SK-N-SH (cell line): ENCODE data around the gene HIPK2. TPM values are rescaled to one million over a fixed set of nuclear protein-coding genes. Genes with fewer than 3 reads are reported as not detected.

ENCODE experiments used
- CTCF ChIA-PET: fragments of 300-600, 350-600 bp; formaldehyde crosslinking; extraction: SDS; loops from one replicate; lab custom pipeline; 2021; lab: Yijun Ruan, JAX
- POLR2A ChIA-PET: fragments of 350-600 bp; sonication (Branson Sonifier 250); formaldehyde crosslinking; extraction: SDS; loops from one replicate; lab custom pipeline; 2020; ENCODE audit warnings: antibody characterized with exemption, inconsistent platforms; lab: Yijun Ruan, JAX
- DNase-seq: peaks from one replicate; pipeline ENCODE4 v3.0.0; 2012
- H2AFZ ChIP-seq: fragments of 200-600 bp; sonication (generic); 2 replicates; pipeline ENCODE4 v1.8.1; 2016; ENCODE audit warnings: antibody characterized with exemption, mild to moderate bottlenecking, low read depth
- H3F3A ChIP-seq: fragments of 200-600 bp; sonication (generic); replicated peaks from 2 replicates; pipeline ENCODE3; 2016; ENCODE audit warnings: antibody characterized with exemption, mild to moderate bottlenecking; ENCODE audit not compliant: insufficient read depth
- H3K27ac ChIP-seq, 2 experiments: fragments of 200-500 bp in 1 of 2; fragments of 200-600 bp in 1 of 2; sonication (Bioruptor generic) in 1 of 2; sonication (generic), shearing (Covaris generic) in 1 of 2; 2 replicates each; pipeline versions ENCODE4 v1.5.1 to v1.6.1; 2014 to 2016; ENCODE audit warnings: low read depth in 2 of 2, inconsistent platforms in 1 of 2, low read length in 1 of 2, mild to moderate bottlenecking in 1 of 2, mixed read lengths in 1 of 2
- H3K27me3 ChIP-seq: fragments of 200-600 bp; sonication (generic), shearing (Covaris generic); 2 replicates; pipeline ENCODE4 v1.6.1; 2016; ENCODE audit warnings: mixed run types; ENCODE audit not compliant: insufficient read depth
- H3K36me3 ChIP-seq, 2 experiments: fragments of 200-500 bp in 1 of 2; fragments of 200-600 bp in 1 of 2; sonication (Bioruptor generic) in 1 of 2; sonication (generic) in 1 of 2; replicated peaks in 1 of 2; 2 replicates each; pipeline versions ENCODE3 to v1.5.1; 2014 to 2016; ENCODE audit warnings: low read length in 1 of 2, mild to moderate bottlenecking in 1 of 2; ENCODE audit not compliant: insufficient read depth in 2 of 2, control insufficient read depth in 1 of 2
- H3K4me1 ChIP-seq, 2 experiments: fragments of 200-500 bp in 1 of 2; fragments of 200-600 bp in 1 of 2; sonication (Bioruptor generic) in 1 of 2; sonication (generic), shearing (Covaris generic) in 1 of 2; 2 replicates each; pipeline versions ENCODE4 v1.5.1 to v1.6.1; 2014 to 2016; ENCODE audit warnings: low read depth in 1 of 2, low read length in 1 of 2, mixed run types in 1 of 2; ENCODE audit not compliant: insufficient read depth in 2 of 2, control insufficient read depth in 1 of 2
- H3K4me2 ChIP-seq: fragments of 200-600 bp; sonication (generic), shearing (Covaris generic); 2 replicates; pipeline ENCODE4 v1.6.1; 2017; ENCODE audit warnings: mixed run types
- H3K4me3 ChIP-seq, 2 experiments: fragments of 200-500 bp in 1 of 2; fragments of 200-600 bp in 1 of 2; sonication (Bioruptor generic) in 1 of 2; sonication (generic), shearing (Covaris generic) in 1 of 2; 2 replicates each; pipeline versions ENCODE4 v1.5.1 to v1.8.1; 2014 to 2016; ENCODE audit warnings: low read depth in 2 of 2, inconsistent platforms in 1 of 2, low read length in 1 of 2, mild to moderate bottlenecking in 1 of 2, mixed read lengths in 1 of 2, moderate library complexity in 1 of 2
- H3K79me2 ChIP-seq: fragments of 200-600 bp; sonication (generic); 2 replicates; pipeline ENCODE4 v1.8.1; 2017; ENCODE audit warnings: mild to moderate bottlenecking; ENCODE audit not compliant: insufficient read depth
- H3K9ac ChIP-seq: fragments of 200-600 bp; sonication (generic); 2 replicates; pipeline ENCODE4 v1.6.1; 2017; ENCODE audit warnings: mixed run types
- H3K9me2 ChIP-seq: fragments of 200-600 bp; sonication (generic); 2 replicates; pipeline ENCODE4 v1.6.1; 2017; ENCODE audit warnings: mixed run types
- H3K9me3 ChIP-seq: fragments of 200-600 bp; sonication (generic); 2 replicates; pipeline ENCODE4 v1.6.1; 2017; ENCODE audit warnings: mixed run types, mild to moderate bottlenecking, moderate library complexity
- H4K20me1 ChIP-seq: fragments of 200-600 bp; sonication (generic); 2 replicates; pipeline ENCODE4 v1.6.1; 2017; ENCODE audit warnings: mild to moderate bottlenecking, mixed run types; ENCODE audit not compliant: insufficient read depth
- EP300 ChIP-seq, 2 experiments: IDR thresholded peaks; 2 replicates each; pipeline versions ENCODE4 v1.4.0 to v1.6.1; 2012; ENCODE audit warnings: borderline replicate concordance in 1 of 2, low read depth in 1 of 2, low read length in 1 of 2
- EZH2phosphoT487 ChIP-seq: fragments of 200-600 bp; sonication (generic); IDR thresholded peaks from 2 replicates; pipeline ENCODE4 v1.6.1; 2017; ENCODE audit warnings: low read depth, mixed run types, mild to moderate bottlenecking, antibody characterized with exemption, moderate library complexity, borderline replicate concordance
- FOXJ3 ChIP-seq: sonication (generic); formaldehyde crosslinking; IDR thresholded peaks from 2 replicates; pipeline ENCODE4 v1.5.1; 2020; ENCODE audit warnings: mild to moderate bottlenecking, missing genetic modification reagents
- GABPA ChIP-seq: IDR thresholded peaks from 2 replicates; pipeline ENCODE4 v1.4.0; 2012; ENCODE audit warnings: low read depth, mild to moderate bottlenecking
- JUND ChIP-seq: IDR thresholded peaks from 2 replicates; pipeline ENCODE4 v1.4.0; 2012
- MEF2A ChIP-seq: IDR thresholded peaks from 2 replicates; pipeline ENCODE4 v1.4.0; 2012; ENCODE audit warnings: low read depth, borderline replicate concordance
- MXI1 ChIP-seq: IDR thresholded peaks from 2 replicates; pipeline ENCODE4 v1.6.1; 2012; ENCODE audit warnings: mild to moderate bottlenecking, low read depth, low read length, improper control_type of control experiment
- NRF1 ChIP-seq: IDR thresholded peaks from 2 replicates; pipeline ENCODE4 v1.6.1; 2012; ENCODE audit warnings: low read depth, mild to moderate bottlenecking, low read length
- PBX3 ChIP-seq: IDR thresholded peaks from 2 replicates; pipeline ENCODE4; 2012
- POLR2AphosphoS5 ChIP-seq: IDR thresholded peaks from 2 replicates; pipeline ENCODE4 v1.6.1; 2012; ENCODE audit warnings: low read depth, low read length
- RAD21 ChIP-seq: IDR thresholded peaks from 2 replicates; pipeline ENCODE4 v1.6.1; 2012; ENCODE audit warnings: mild to moderate bottlenecking, low read length
- RCOR1 ChIP-seq: fragments of 150-350 bp; IDR thresholded peaks from 2 replicates; pipeline ENCODE4 v1.6.1; 2017; ENCODE audit warnings: antibody characterized with exemption, low read length
- RXRA ChIP-seq: IDR thresholded peaks from 2 replicates; pipeline ENCODE4 v1.4.0; 2012; ENCODE audit warnings: low read depth, mild to moderate bottlenecking, borderline replicate concordance
- SIN3A ChIP-seq: IDR thresholded peaks from 2 replicates; pipeline ENCODE4 v1.6.1; 2012; ENCODE audit warnings: low read depth, mild to moderate bottlenecking, low read length, moderate library complexity, borderline replicate concordance
- TAF1 ChIP-seq: IDR thresholded peaks from 2 replicates; pipeline ENCODE4 v1.6.1; 2012; ENCODE audit warnings: low read depth, mild to moderate bottlenecking, low read length, moderate library complexity, borderline replicate concordance
- TCF12 ChIP-seq: IDR thresholded peaks from 2 replicates; pipeline ENCODE4 v1.4.0; 2012
- TEAD4 ChIP-seq: IDR thresholded peaks from 2 replicates; pipeline ENCODE4 v1.4.0; 2012; ENCODE audit warnings: mild to moderate bottlenecking, borderline replicate concordance; ENCODE audit not compliant: insufficient read depth
- USF1 ChIP-seq: IDR thresholded peaks from 2 replicates; pipeline ENCODE4 v1.4.0; 2012; ENCODE audit warnings: low read depth, borderline replicate concordance
- YY1 ChIP-seq: IDR thresholded peaks from 2 replicates; pipeline ENCODE4 v1.4.0; 2012; ENCODE audit warnings: low read depth, mild to moderate bottlenecking
- WGBS: methylation state at CpG from one replicate; pipeline ENCODE4 v1.1.6; 2017; ENCODE audit warnings: low lambda C conversion rate; 5-methylcytosine and 5-hydroxymethylcytosine counted together
- polyA plus RNA-seq, 3 experiments: library from polyadenylated mRNA; depleted of rRNA; stranded (reverse); fragments of >200 nt; gene quantifications; 2 replicates each; pipeline ENCODE4 v1.2.3, GENCODE V29; 2012
- TF ChIP-seq, protein P1 (sequence below): fragments of 150-350 bp; IDR thresholded peaks from 2 replicates; pipeline ENCODE4 v1.6.1; 2017; ENCODE audit warnings: antibody characterized with exemption, low read length, low read depth, borderline replicate concordance
- TF ChIP-seq, protein P2 (sequence below): IDR thresholded peaks from 2 replicates; pipeline ENCODE4 v1.4.0; 2012; ENCODE audit warnings: low read depth
- TF ChIP-seq, protein P3 (sequence below): fragments of 200-600 bp; sonication (generic); IDR thresholded peaks from 2 replicates; pipeline ENCODE4 v1.6.1; 2017; ENCODE audit warnings: antibody characterized with exemption, mild to moderate bottlenecking, moderate library complexity

The HIPK2 gene
- polyA plus RNA-seq, 1 of the 3 experiments (the other 2 are of a cell fraction): 14.2 TPM

- Histone ChIP-seq H3K79me2 (peaks cover 76% of the 10 kb centered on the region), H3K36me3 (peaks cover 22 to 30% of the 10 kb centered on the region in 2 experiments), H4K20me1 (peaks cover 89% of the 10 kb centered on the region), H3F3A (no peaks in the 10 kb centered on the region), H3K4me2 (no peak overlapping the region), H3K4me1 (peaks cover 6 to 16% of the 10 kb centered on the region in 2 experiments; a peak in 3 of 4 replicates), H3K4me3 (no peak overlapping the region), H3K27ac (peak overlapping the region; percentile 5 to 66; a peak in 3 of 4 replicates), H3K9me2 (no peaks in the 10 kb centered on the region), H3K9me3 (no peaks in the 10 kb centered on the region), H3K9ac (no peak overlapping the region), H3K27me3 (no peaks in the 10 kb centered on the region), H2AFZ (no peak overlapping the region)
- 98% methylated on average over 3 of the region's 3 CpGs for WGBS
- TF ChIP-seq PBX3 (no peak), TCF12 (no peak), MEF2A (no peak), JUND (no peak), RXRA (no peak)
- TF ChIP-seq, protein P1, sequence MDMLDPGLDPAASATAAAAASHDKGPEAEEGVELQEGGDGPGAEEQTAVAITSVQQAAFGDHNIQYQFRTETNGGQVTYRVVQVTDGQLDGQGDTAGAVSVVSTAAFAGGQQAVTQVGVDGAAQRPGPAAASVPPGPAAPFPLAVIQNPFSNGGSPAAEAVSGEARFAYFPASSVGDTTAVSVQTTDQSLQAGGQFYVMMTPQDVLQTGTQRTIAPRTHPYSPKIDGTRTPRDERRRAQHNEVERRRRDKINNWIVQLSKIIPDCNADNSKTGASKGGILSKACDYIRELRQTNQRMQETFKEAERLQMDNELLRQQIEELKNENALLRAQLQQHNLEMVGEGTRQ: no peak
- CTCF ChIA-PET: interaction anchor here (1.3 to 3.0 kb wide), 3 partner anchors 16 to 64 kb away, joined by 4 to 17 read pairs (median 5); no protein-coding TSS in a partner anchor
- POLR2A ChIA-PET: no interaction called here
- no peak for DNase-seq
Observed at GRCh38 chr7:139710036-139710435, 67.8 kb downstream of the HIPK2 start.

DNA sequence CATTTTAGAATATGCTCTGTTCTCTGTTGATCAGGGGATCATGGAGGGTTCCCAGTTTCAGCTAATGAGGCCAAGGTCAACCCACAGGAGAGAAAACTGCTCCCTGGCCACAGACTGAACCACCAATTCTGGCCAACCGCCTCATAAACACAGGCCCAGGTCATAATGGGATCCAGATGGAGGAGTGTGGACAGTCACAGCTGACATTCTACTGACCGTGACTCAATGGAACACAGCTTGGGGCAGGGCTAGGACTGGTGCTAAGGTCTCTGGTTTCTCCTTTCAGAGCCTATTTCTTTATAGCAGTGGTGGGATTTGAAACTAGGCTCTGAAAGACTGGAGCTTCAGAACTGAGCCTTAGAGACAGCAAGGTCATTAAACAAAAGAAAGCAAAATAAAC, 68.3 kb downstream of the HIPK2 start:
- Histone ChIP-seq H3K4me3 (no peak overlapping the region), H3K36me3 (peaks cover 26% of the 10 kb centered on the region in 2 experiments), H3K27ac (peak overlapping the region; percentile 5 to 66; a peak in 3 of 4 replicates), H3K9me3 (no peaks in the 10 kb centered on the region), H3F3A (no peaks in the 10 kb centered on the region), H3K4me2 (no peak overlapping the region), H3K27me3 (no peaks in the 10 kb centered on the region), H4K20me1 (peaks cover 89% of the 10 kb centered on the region), H3K9me2 (no peaks in the 10 kb centered on the region), H3K79me2 (peaks cover 77% of the 10 kb centered on the region), H3K4me1 (peaks cover 6 to 16% of the 10 kb centered on the region in 2 experiments; a peak in 3 of 4 replicates), H3K9ac (no peak overlapping the region), H2AFZ (no peak overlapping the region)
- POLR2A ChIA-PET: no interaction called here
- CTCF ChIA-PET: interaction anchor here (0.7 to 3.0 kb wide), 7 partner anchors 10 to 293 kb away, joined by 3 to 17 read pairs (median 4); no protein-coding TSS in a partner anchor
- peak; percentile 84 for DNase-seq
- 50% methylated on average over 2 of the region's 2 CpGs for WGBS
- TF ChIP-seq POLR2AphosphoS5 (peak; percentile 52; the same call in 1 of the 2 replicates), RCOR1 (peak; percentile 50), TAF1 (no peak), MXI1 (0 out of 2 replicates have a peak, but pooled peaks have one; percentile 34), TEAD4 (no peak), GABPA (no peak), EP300 (IDR thresholded peaks at IDR 0.05; ENCODE audit: borderline replicate concordance in 1 of 2, low read depth in 1 of 2, low read length in 1 of 2) (peak in 1 of 2 experiments; percentile 72; a peak in 3 of 4 replicates), SIN3A (no peak), FOXJ3 (CRISPR knock-in tag) (peak; percentile 85), YY1 (no peak), EZH2phosphoT487 (no peak), NRF1 (no peak), RAD21 (no peak), RXRA (no peak), USF1 (no peak), MEF2A (no peak)
- TF ChIP-seq, protein P1: no peak
- TF ChIP-seq, protein P2, sequence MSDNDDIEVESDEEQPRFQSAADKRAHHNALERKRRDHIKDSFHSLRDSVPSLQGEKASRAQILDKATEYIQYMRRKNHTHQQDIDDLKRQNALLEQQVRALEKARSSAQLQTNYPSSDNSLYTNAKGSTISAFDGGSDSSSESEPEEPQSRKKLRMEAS: no peak
- TF ChIP-seq, protein P3, sequence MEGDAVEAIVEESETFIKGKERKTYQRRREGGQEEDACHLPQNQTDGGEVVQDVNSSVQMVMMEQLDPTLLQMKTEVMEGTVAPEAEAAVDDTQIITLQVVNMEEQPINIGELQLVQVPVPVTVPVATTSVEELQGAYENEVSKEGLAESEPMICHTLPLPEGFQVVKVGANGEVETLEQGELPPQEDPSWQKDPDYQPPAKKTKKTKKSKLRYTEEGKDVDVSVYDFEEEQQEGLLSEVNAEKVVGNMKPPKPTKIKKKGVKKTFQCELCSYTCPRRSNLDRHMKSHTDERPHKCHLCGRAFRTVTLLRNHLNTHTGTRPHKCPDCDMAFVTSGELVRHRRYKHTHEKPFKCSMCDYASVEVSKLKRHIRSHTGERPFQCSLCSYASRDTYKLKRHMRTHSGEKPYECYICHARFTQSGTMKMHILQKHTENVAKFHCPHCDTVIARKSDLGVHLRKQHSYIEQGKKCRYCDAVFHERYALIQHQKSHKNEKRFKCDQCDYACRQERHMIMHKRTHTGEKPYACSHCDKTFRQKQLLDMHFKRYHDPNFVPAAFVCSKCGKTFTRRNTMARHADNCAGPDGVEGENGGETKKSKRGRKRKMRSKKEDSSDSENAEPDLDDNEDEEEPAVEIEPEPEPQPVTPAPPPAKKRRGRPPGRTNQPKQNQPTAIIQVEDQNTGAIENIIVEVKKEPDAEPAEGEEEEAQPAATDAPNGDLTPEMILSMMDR: no peak
